Activated T-cell treated with anti-CD3 and anti-CD28 coated beads, Interleukin-2, amount 50 U/mL, for 72 hours (primary cell): Measurements from ENCODE around the gene ZNF511. TPM values are rescaled to one million over a fixed set of nuclear protein-coding genes. Genes with fewer than 3 reads are reported as not detected.
A peak's percentile ranks its signal among the peaks of the same experiment; 100 is the strongest.

Experiments
- ATAC-seq, 2 donors: fragments of 150-1000 bp; cut with Tn5 transposase; replicated peaks in 1 of 2; 2 replicates each; pipeline ENCODE4 v1.10.0; 2021; ENCODE audit warnings: moderate library complexity in 2 of 2, mild to moderate bottlenecking in 1 of 2
- DNase-seq, 2 donors: peaks; one replicate each; pipeline ENCODE4 v3.0.0; 2021 to 2022; ENCODE audit warnings: mixed read lengths in 1 of 2
- H3K27ac Mint-ChIP-seq: one replicate; pipeline ENCODE4 v1.8.0; 2022; ENCODE audit warnings: mild to moderate bottlenecking, moderate library complexity, mixed read lengths
- H3K27me3 Mint-ChIP-seq: one replicate; pipeline ENCODE4 v1.8.0; 2022; ENCODE audit warnings: low read depth, mixed read lengths
- H3K36me3 Mint-ChIP-seq, 2 donors: one replicate each; pipeline ENCODE4 v1.8.0; 2022; ENCODE audit warnings: mixed read lengths in 2 of 2, mild to moderate bottlenecking in 1 of 2; ENCODE audit not compliant: insufficient read depth in 2 of 2
- H3K4me1 Mint-ChIP-seq: one replicate; pipeline ENCODE4 v1.8.0; 2022; ENCODE audit warnings: low read depth, mixed read lengths
- H3K4me3 Mint-ChIP-seq, 2 donors: one replicate each; pipeline ENCODE4 v1.8.0; 2022; ENCODE audit warnings: mild to moderate bottlenecking in 2 of 2, mixed read lengths in 2 of 2, moderate library complexity in 2 of 2
- H3K9me3 Mint-ChIP-seq, 2 donors: one replicate each; pipeline ENCODE4 v1.8.0; 2022; ENCODE audit warnings: mixed read lengths in 2 of 2
- total RNA-seq, 2 donors: library from RNA; stranded (reverse); gene quantifications; one replicate each; pipeline ENCODE4 v1.2.3, GENCODE V29; 2022

Gene ZNF511
- total RNA-seq, 2 donors from 2014 or later, result 46.1 to 49.8 TPM

GRCh38 chr10:133269367-133269766 lies 39.3 kb upstream of the ZNF511 start:
- H3K4me1 Mint-ChIP-seq, result peaks cover 13% of the 10 kb centered on the region
- H3K36me3 Mint-ChIP-seq, result peaks cover 0 to 3% of the 10 kb centered on the region in 2 donors
- H3K27ac Mint-ChIP-seq, result no peak overlapping the region
- H3K27me3 Mint-ChIP-seq, result no peaks in the 10 kb centered on the region
- DNase-seq, result no peak
- no peaks in the 10 kb centered on the region for H3K9me3 Mint-ChIP-seq
- H3K4me3 Mint-ChIP-seq, result no peak overlapping the region
- no peak for ATAC-seq

- peaks cover 15% of the 10 kb centered on the region for H3K4me1 Mint-ChIP-seq
- no peak for ATAC-seq
- no peak for DNase-seq
- H3K36me3 Mint-ChIP-seq, result peaks cover 0 to 3% of the 10 kb centered on the region in 2 donors
- no peaks in the 10 kb centered on the region for H3K27me3 Mint-ChIP-seq
- no peaks in the 10 kb centered on the region for H3K9me3 Mint-ChIP-seq
- no peak overlapping the region for H3K4me3 Mint-ChIP-seq
- H3K27ac Mint-ChIP-seq, result no peak overlapping the region
Measured at GRCh38 chr10:133270204-133270603, 38.5 kb upstream of the ZNF511 start.

- Mint-ChIP-seq H3K9me3 (no peaks in the 10 kb centered on the region), H3K4me1 (peaks cover 8% of the 10 kb centered on the region), H3K27me3 (no peaks in the 10 kb centered on the region), H3K36me3 (peaks cover 0 to 3% of the 10 kb centered on the region in 2 donors), H3K27ac (no peak overlapping the region), H3K4me3 (no peak overlapping the region)
- no peak for DNase-seq
- no peak for ATAC-seq
Measured at GRCh38 chr10:133270773-133271297, 37.9 kb upstream of the ZNF511 start.

- peaks cover 6% of the 10 kb centered on the region for H3K4me1 Mint-ChIP-seq
- peaks cover 0 to 3% of the 10 kb centered on the region in 2 donors for H3K36me3 Mint-ChIP-seq
- H3K27me3 Mint-ChIP-seq, result no peaks in the 10 kb centered on the region
- DNase-seq (no peak), ATAC-seq (no peak)
- no peak overlapping the region for H3K27ac Mint-ChIP-seq
- H3K4me3 Mint-ChIP-seq, result no peak overlapping the region
- no peaks in the 10 kb centered on the region for H3K9me3 Mint-ChIP-seq
Measured at GRCh38 chr10:133271521-133272300, 37.0 kb upstream of the ZNF511 start.

GRCh38 chr10:133272301-133272963 lies 36.3 kb upstream of the ZNF511 start:
- Mint-ChIP-seq H3K4me3 (no peak overlapping the region), H3K36me3 (peaks cover 0 to 3% of the 10 kb centered on the region in 2 donors), H3K4me1 (peaks cover 7% of the 10 kb centered on the region), H3K9me3 (no peaks in the 10 kb centered on the region), H3K27me3 (no peaks in the 10 kb centered on the region), H3K27ac (no peak overlapping the region)
- no peak for ATAC-seq
- no peak for DNase-seq

- no peak overlapping the region for H3K4me3 Mint-ChIP-seq
- no peak overlapping the region for H3K27ac Mint-ChIP-seq
Measured at GRCh38 chr10:133272964-133273420, 35.7 kb upstream of the ZNF511 start.

GRCh38 chr10:133273534-133274143 lies 35.1 kb upstream of the ZNF511 start:
- H3K36me3 Mint-ChIP-seq, result peaks cover 0 to 3% of the 10 kb centered on the region in 2 donors
- DNase-seq (no peak), ATAC-seq (no peak)
- H3K4me3 Mint-ChIP-seq, result peak overlapping the region in 1 of 2 donors; percentile 12
- no peaks in the 10 kb centered on the region for H3K9me3 Mint-ChIP-seq
- no peak overlapping the region for H3K27ac Mint-ChIP-seq
- no peaks in the 10 kb centered on the region for H3K27me3 Mint-ChIP-seq
- H3K4me1 Mint-ChIP-seq, result peaks cover 19% of the 10 kb centered on the region

More at GRCh38 chr10:133272964-133273420, 35.7 kb upstream of the ZNF511 start:
- no peak for DNase-seq
- H3K9me3 Mint-ChIP-seq, result no peaks in the 10 kb centered on the region
- H3K4me1 Mint-ChIP-seq, result peaks cover 12% of the 10 kb centered on the region
- no peak for ATAC-seq
- peaks cover 0 to 3% of the 10 kb centered on the region in 2 donors for H3K36me3 Mint-ChIP-seq
- no peaks in the 10 kb centered on the region for H3K27me3 Mint-ChIP-seq

GRCh38 chr10:133274751-133275683 lies 33.7 kb upstream of the ZNF511 start:
- peak; percentile 79 to 80 for DNase-seq
- ATAC-seq, result peak; percentile 65 to 71
- Mint-ChIP-seq H3K4me1 (peaks cover 22% of the 10 kb centered on the region), H3K27ac (peak overlapping the region; percentile 82), H3K9me3 (no peaks in the 10 kb centered on the region), H3K4me3 (peak overlapping the region; percentile 93 to 94), H3K36me3 (peaks cover 0 to 4% of the 10 kb centered on the region in 2 donors), H3K27me3 (no peaks in the 10 kb centered on the region)

- H3K4me1 Mint-ChIP-seq, result peaks cover 22% of the 10 kb centered on the region
- DNase-seq (peak; percentile 68), ATAC-seq (peak; percentile 56 to 61)
- peak overlapping the region; percentile 72 for H3K27ac Mint-ChIP-seq
- H3K9me3 Mint-ChIP-seq, result no peaks in the 10 kb centered on the region
- no peaks in the 10 kb centered on the region for H3K27me3 Mint-ChIP-seq
- peak overlapping the region; percentile 93 to 94 for H3K4me3 Mint-ChIP-seq
- peaks cover 0 to 4% of the 10 kb centered on the region in 2 donors for H3K36me3 Mint-ChIP-seq
Measured at GRCh38 chr10:133275684-133276092, 33.0 kb upstream of the ZNF511 start.

GRCh38 chr10:133276100-133276434 lies 32.6 kb upstream of the ZNF511 start:
- H3K4me3 Mint-ChIP-seq, result peak overlapping the region; percentile 93 to 94
- H3K27ac Mint-ChIP-seq, result peak overlapping the region; percentile 72
- H3K27me3 Mint-ChIP-seq, result no peaks in the 10 kb centered on the region
- peaks cover 22% of the 10 kb centered on the region for H3K4me1 Mint-ChIP-seq
- H3K9me3 Mint-ChIP-seq, result no peaks in the 10 kb centered on the region
- ATAC-seq (no peak), DNase-seq (no peak)
- peaks cover 0 to 4% of the 10 kb centered on the region in 2 donors for H3K36me3 Mint-ChIP-seq

GRCh38 chr10:133276435-133277201 lies 32.1 kb upstream of the ZNF511 start, which contains the start of gene ADAM8:
Gene ADAM8 (minus strand): TSS chr10:133276868. CDS start chr10:133276817, 51 bp downstream.
- peak within 1 kb of the TSS; percentile 72 for H3K27ac Mint-ChIP-seq
- peak; percentile 55 to 61 for ATAC-seq

More at GRCh38 chr10:133276435-133277201, 32.1 kb upstream of the ZNF511 start, which contains the start of gene ADAM8:
- Mint-ChIP-seq H3K27me3 (no peaks in the 10 kb centered on the region), H3K4me3 (peak within 1 kb of the TSS; percentile 93 to 94), H3K36me3 (peaks cover 0 to 4% of the 10 kb centered on the region in 2 donors), H3K4me1 (peaks cover 22% of the 10 kb centered on the region), H3K9me3 (no peaks in the 10 kb centered on the region)
- DNase-seq, result peak; percentile 82 to 86
